Tibial nerve (tissue), 3 donors: ENCODE measurements around the gene LRRC61.
"Not testable (repeated sequence)": the region's sequence is repeated elsewhere in the genome, so short reads cannot be mapped to it uniquely, and the experiment has no call there.

Source experiments
- CTCF ChIP-seq, 5 experiments: fragments of 200-600 bp in 3 of 5; fragments of 450-650 bp in 2 of 5; sonication (generic) in 3 of 5; IDR thresholded peaks; one replicate each; pipeline ENCODE4 v1.5.1; 2016 to 2019; ENCODE audit warnings: antibody characterized with exemption in 5 of 5, mild to moderate bottlenecking in 3 of 5, moderate library complexity in 2 of 5
- POLR2A ChIP-seq, 2 donors: fragments of 450-650 bp; IDR thresholded peaks; one replicate each; pipeline ENCODE4 v1.6.1; 2017; ENCODE audit warnings: antibody characterized with exemption in 2 of 2, mild to moderate bottlenecking in 2 of 2, moderate library complexity in 2 of 2

DNA sequence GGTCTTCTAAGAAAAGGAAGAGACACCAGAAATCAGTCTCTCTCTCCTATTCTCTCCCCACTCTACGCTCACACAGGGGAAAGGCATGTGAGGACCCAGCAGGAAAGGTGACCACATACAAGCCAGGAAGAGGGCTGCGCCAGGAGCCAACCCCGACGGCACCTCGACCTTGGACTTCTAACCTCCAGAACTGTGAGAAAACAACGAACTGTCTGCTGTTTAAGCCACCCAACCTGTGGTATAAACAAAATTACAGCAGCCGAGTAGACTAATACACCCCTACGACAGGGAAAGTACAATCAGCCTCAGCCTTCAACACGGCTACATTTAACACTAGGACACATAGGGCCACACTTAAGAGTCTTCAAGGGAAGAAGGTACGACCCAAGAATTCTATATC, 26.4 kb upstream of the LRRC61 start:
- not testable (repeated sequence) for TF ChIP-seq CTCF, POLR2A (IDR thresholded peaks at IDR 0.05)
